ENCODE results near the gene TUSC1. TPM values are rescaled to one million over a fixed set of nuclear protein-coding genes. Genes with fewer than 3 reads are reported as not detected.
"Not testable (repeated sequence)": the region's sequence is repeated elsewhere in the genome, so short reads cannot be mapped to it uniquely, and the experiment has no call there.

The TUSC1 gene
- total RNA-seq, 1 experiment from 2014 or later: 15.1 TPM

GRCh38 chr9:25681266-25681665 is 3.0 kb upstream of the TUSC1 start:
- CTCF ChIA-PET: no interaction called here
- Histone ChIP-seq H3K27me3 (ENCODE audit: low read length) (no peaks in the 10 kb centered on the region), H3K4me2 (ENCODE audit: low read length) (no peak overlapping the region), H3F3A (ENCODE audit: low read length, unreplicated experiment) (no peaks in the 10 kb centered on the region), H3K4me1 (ENCODE audit: insufficient read depth, low read length) (peaks cover 13% of the 10 kb centered on the region), H3K36me3 (ENCODE audit: low read depth, low read length) (no peaks in the 10 kb centered on the region), H3K27ac (ENCODE audit: low read length) (no peak overlapping the region), H2AFZ (ENCODE audit: low read length) (no peak overlapping the region), H3K9me3 (ENCODE audit: low read length) (no peaks in the 10 kb centered on the region), H3K9me2 (replicated peaks; ENCODE audit: low read length) (no peaks in the 10 kb centered on the region), H3K4me3 (ENCODE audit: low read length) (no peak overlapping the region), H4K20me1 (ENCODE audit: low read length) (no peaks in the 10 kb centered on the region), H3K79me2 (ENCODE audit: low read length) (no peaks in the 10 kb centered on the region), H3K9ac (ENCODE audit: low read length) (no peak overlapping the region)
- BruUV-seq (replicated peaks): no TSS peak
- POLR2A ChIA-PET (ENCODE audit: unreplicated experiment): no interaction called here
- intact Hi-C loops (cut with micrococcal nuclease): no loop called here
- TF ChIP-seq EZH2phosphoT487 (IDR thresholded peaks at IDR 0.05; ENCODE audit: borderline replicate concordance, low read length): no peak
- TF ChIP-seq CTCF (conservative IDR thresholded peaks at IDR 0.05; ENCODE audit: low read depth, low read length): no peak
- TF ChIP-seq EZH2 (IDR thresholded peaks at IDR 0.05; ENCODE audit: low read length, unreplicated experiment): no peak
- DNase-seq (peak; percentile 7), ATAC-seq (no peak)

- peak overlapping the region; percentile 90 for H3K9ac ChIP-seq (ENCODE audit: low read length)
- POLR2A ChIA-PET (ENCODE audit: unreplicated experiment): interaction anchor here (0.5 kb wide), 1 partner anchor 1199 kb away, joined by 4 read pairs; no protein-coding TSS in a partner anchor
- peak overlapping the region; percentile 94 for H2AFZ ChIP-seq (ENCODE audit: low read length)
- ATAC-seq: no peak
- H3K27me3 ChIP-seq (ENCODE audit: low read length): no peaks in the 10 kb centered on the region
- H3K9me2 ChIP-seq (replicated peaks; ENCODE audit: low read length): no peaks in the 10 kb centered on the region
- BruUV-seq (replicated peaks): TSS peak; percentile 65
- H4K20me1 ChIP-seq (ENCODE audit: low read length): no peaks in the 10 kb centered on the region
- TF ChIP-seq EZH2phosphoT487 (IDR thresholded peaks at IDR 0.05; ENCODE audit: borderline replicate concordance, low read length): no peak
- CTCF ChIA-PET: no interaction called here
- H3K36me3 ChIP-seq (ENCODE audit: low read depth, low read length): no peaks in the 10 kb centered on the region
- peaks cover 13% of the 10 kb centered on the region for H3K4me1 ChIP-seq (ENCODE audit: insufficient read depth, low read length)
- DNase-seq: no peak
- no peaks in the 10 kb centered on the region for H3K9me3 ChIP-seq (ENCODE audit: low read length)
- intact Hi-C loops (cut with micrococcal nuclease): no loop called here
- no peaks in the 10 kb centered on the region for H3K79me2 ChIP-seq (ENCODE audit: low read length)
- H3K4me2 ChIP-seq (ENCODE audit: low read length): peak overlapping the region; percentile 96
- H3K27ac ChIP-seq (ENCODE audit: low read length): peak overlapping the region; percentile 68
- peak overlapping the region; percentile 77 for H3K4me3 ChIP-seq (ENCODE audit: low read length)
- no peaks in the 10 kb centered on the region for H3F3A ChIP-seq (ENCODE audit: low read length, unreplicated experiment)
These were observed 659 bp upstream of the TUSC1 start for GRCh38 chr9:25678846-25679360.

- DNase-seq: peak; percentile 66
- peaks cover 13% of the 10 kb centered on the region for H3K4me1 ChIP-seq (ENCODE audit: insufficient read depth, low read length)
- intact Hi-C loops (cut with micrococcal nuclease): no loop called here
- no peaks in the 10 kb centered on the region for H3K9me2 ChIP-seq (replicated peaks; ENCODE audit: low read length)
- peak; percentile 89 for ATAC-seq
- POLR2A ChIA-PET (ENCODE audit: unreplicated experiment): no interaction called here
- H3K27ac ChIP-seq (ENCODE audit: low read length): peak overlapping the region; percentile 68
- H3K9ac ChIP-seq (ENCODE audit: low read length): peak overlapping the region; percentile 90
- BruUV-seq (replicated peaks): TSS peak; percentile 91
- CTCF ChIA-PET: no interaction called here
- no peaks in the 10 kb centered on the region for H3K9me3 ChIP-seq (ENCODE audit: low read length)
- H3K4me2 ChIP-seq (ENCODE audit: low read length): peak overlapping the region; percentile 96
- no peaks in the 10 kb centered on the region for H4K20me1 ChIP-seq (ENCODE audit: low read length)
- H3K79me2 ChIP-seq (ENCODE audit: low read length): no peaks in the 10 kb centered on the region
- no peaks in the 10 kb centered on the region for H3F3A ChIP-seq (ENCODE audit: low read length, unreplicated experiment)
- no peaks in the 10 kb centered on the region for H3K27me3 ChIP-seq (ENCODE audit: low read length)
- no peaks in the 10 kb centered on the region for H3K36me3 ChIP-seq (ENCODE audit: low read depth, low read length)
- H2AFZ ChIP-seq (ENCODE audit: low read length): peak overlapping the region; percentile 94
- TF ChIP-seq EZH2 (IDR thresholded peaks at IDR 0.05; ENCODE audit: low read length, unreplicated experiment) (no peak), EZH2phosphoT487 (IDR thresholded peaks at IDR 0.05; ENCODE audit: borderline replicate concordance, low read length) (no peak), CTCF (conservative IDR thresholded peaks at IDR 0.05; ENCODE audit: low read depth, low read length) (no peak)
- H3K4me3 ChIP-seq (ENCODE audit: low read length): peak overlapping the region; percentile 77
These were observed 720 bp downstream of the TUSC1 start for GRCh38 chr9:25677301-25678146.

GRCh38 chr9:25675858-25676257 is 2.4 kb downstream of the TUSC1 start:
- POLR2A ChIA-PET (ENCODE audit: unreplicated experiment); H3K27ac ChIP-seq (ENCODE audit: low read length); H3K9me2 ChIP-seq (replicated peaks; ENCODE audit: low read length); H3K36me3 ChIP-seq (ENCODE audit: low read depth, low read length); H3K27me3 ChIP-seq (ENCODE audit: low read length); BruUV-seq (replicated peaks); CTCF ChIA-PET; H3K9ac ChIP-seq (ENCODE audit: low read length); H3K79me2 ChIP-seq (ENCODE audit: low read length); H3K9me3 ChIP-seq (ENCODE audit: low read length); H3F3A ChIP-seq (ENCODE audit: low read length, unreplicated experiment); H3K4me3 ChIP-seq (ENCODE audit: low read length); H2AFZ ChIP-seq (ENCODE audit: low read length); H4K20me1 ChIP-seq (ENCODE audit: low read length); DNase-seq; H3K4me2 ChIP-seq (ENCODE audit: low read length); ATAC-seq; intact Hi-C loops (cut with micrococcal nuclease): not testable (repeated sequence)
- H3K4me1 ChIP-seq (ENCODE audit: insufficient read depth, low read length): peaks cover 13% of the 10 kb centered on the region
